GM12873 (cell line): ENCODE results near the gene RHOXF1.

Source experiments
- TF ChIP-seq, protein P1 (sequence below): IDR thresholded peaks from 2 replicates; pipeline ENCODE4 v1.5.1; 2012; ENCODE audit warnings: low read depth, mild to moderate bottlenecking, moderate library complexity, low read length, control low read depth; ENCODE audit not compliant: insufficient read depth; ENCODE audit errors: missing control alignments

RHOXF1 gene

DNA sequence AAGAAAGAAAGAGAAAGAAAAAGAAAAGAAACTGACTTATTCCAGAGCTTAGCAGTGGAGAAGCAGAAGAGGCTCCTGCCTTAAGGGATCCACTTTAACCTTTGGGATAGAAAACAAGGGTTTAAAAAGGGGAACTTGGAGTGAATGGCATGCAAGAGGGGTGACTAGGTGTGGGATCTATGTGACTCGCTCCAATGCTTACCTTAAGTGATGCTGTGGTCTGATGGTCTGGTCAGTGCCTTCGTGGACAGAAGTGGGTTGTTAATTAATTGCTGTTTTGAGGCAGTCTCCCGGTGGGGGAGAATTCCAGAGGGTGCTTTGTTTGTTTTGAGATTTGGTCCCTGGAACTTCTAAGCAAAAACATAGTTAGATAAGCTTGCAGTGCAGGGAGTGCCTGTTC, 21.1 kb upstream of the RHOXF1 start:
- TF ChIP-seq, protein P1, sequence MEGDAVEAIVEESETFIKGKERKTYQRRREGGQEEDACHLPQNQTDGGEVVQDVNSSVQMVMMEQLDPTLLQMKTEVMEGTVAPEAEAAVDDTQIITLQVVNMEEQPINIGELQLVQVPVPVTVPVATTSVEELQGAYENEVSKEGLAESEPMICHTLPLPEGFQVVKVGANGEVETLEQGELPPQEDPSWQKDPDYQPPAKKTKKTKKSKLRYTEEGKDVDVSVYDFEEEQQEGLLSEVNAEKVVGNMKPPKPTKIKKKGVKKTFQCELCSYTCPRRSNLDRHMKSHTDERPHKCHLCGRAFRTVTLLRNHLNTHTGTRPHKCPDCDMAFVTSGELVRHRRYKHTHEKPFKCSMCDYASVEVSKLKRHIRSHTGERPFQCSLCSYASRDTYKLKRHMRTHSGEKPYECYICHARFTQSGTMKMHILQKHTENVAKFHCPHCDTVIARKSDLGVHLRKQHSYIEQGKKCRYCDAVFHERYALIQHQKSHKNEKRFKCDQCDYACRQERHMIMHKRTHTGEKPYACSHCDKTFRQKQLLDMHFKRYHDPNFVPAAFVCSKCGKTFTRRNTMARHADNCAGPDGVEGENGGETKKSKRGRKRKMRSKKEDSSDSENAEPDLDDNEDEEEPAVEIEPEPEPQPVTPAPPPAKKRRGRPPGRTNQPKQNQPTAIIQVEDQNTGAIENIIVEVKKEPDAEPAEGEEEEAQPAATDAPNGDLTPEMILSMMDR, result no peak

DNA sequence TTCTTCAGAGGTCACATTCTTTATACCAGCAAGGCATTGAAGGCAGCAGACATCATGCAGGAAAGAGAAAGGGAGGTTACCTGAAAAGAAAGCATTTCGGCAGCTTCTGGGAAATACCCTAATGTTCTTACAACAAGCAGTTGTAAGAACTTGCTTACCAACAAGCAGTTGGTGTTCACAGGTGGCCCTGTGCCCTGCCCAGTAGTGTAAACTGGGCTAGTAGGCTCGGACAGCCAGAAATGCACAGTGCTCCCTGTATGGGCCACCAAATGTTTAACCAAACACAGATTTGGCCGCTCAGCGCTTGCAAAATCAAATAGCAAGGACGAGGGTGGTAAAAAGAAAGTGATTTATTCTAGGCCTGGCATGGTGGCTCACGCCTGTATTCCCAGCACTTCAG, 20.4 kb upstream of the RHOXF1 start:
- TF ChIP-seq, protein P1, result no peak

DNA sequence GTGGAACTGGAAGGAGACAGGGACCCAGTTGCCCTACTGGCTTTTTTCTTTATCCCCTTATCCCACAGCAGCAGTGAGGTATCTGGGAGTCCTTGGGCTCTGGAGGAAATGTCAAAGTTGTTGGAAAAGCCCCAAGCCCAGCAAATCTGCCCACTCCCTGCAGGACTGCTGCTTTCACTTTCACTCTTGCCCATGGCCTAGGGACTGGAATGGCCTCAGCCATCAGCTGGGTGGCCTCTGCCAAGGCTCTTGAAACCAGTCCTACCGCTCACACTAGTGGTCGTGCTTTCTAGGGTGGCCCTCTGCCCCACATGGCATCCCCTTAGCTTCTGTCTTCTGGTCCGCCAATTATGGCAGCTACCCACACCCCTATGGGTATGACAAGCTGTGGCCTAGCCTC, 9.7 kb upstream of the RHOXF1 start:
- TF ChIP-seq, protein P1, result no peak

DNA sequence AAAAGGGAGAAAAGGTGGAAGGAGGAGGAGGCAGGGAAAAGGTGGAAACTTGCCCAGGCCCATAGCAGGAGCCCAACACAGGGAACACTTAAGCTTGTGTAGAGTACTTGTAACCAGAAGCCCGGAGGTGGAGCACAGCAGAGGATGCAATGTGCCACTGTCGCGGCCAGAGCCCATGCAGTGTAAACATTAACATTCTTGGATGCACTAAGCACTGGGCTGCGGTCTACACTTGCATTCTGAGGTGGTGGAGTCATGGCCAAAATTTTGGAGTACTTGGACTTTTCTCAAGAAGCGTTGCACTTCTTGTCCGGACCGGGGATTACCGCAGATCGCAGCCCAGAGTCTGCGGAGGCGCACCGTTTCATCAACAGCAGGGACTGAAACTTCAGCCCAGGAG, 4.5 kb upstream of the RHOXF1 start:
- TF ChIP-seq, protein P1, result no peak

DNA sequence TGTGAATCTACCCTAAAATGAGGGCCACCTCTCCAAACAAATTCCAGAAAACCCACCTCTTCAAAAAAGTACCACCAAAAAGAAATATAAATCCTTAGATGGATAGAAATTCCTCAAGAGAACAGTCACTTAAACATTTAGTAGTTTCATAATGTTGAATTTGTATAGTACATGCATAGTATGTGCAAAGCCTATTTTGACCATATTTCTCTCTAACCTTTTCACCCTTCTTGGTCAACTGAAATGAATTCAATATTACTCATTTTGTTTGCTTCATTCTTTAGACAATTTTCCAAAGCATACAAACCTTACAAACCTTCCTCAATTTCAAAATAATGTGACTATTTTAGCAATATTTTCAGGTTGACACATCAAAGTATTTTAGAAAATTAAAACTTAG, 4.1 kb downstream of the RHOXF1 start:
- TF ChIP-seq, protein P1, result no peak

DNA sequence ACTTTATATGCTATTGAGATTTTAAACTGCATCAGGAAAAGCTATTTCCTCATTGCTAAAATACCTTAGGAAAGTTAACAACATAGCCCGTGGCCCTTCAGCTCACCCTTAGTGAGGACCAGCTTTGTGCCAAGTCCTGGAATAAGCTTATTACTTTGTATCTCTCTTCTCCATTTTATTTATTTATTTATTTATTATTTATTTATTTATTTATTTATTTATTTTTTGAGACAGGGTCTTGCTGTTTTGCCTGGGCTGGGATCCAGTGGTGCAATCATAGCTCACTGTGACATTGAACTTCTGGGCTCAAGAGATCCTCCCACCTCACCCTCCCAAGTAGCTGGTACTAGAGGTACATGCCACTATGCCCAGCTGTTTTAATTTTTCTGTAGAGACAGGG, 6.3 kb downstream of the RHOXF1 start:
- TF ChIP-seq, protein P1, result no peak

DNA sequence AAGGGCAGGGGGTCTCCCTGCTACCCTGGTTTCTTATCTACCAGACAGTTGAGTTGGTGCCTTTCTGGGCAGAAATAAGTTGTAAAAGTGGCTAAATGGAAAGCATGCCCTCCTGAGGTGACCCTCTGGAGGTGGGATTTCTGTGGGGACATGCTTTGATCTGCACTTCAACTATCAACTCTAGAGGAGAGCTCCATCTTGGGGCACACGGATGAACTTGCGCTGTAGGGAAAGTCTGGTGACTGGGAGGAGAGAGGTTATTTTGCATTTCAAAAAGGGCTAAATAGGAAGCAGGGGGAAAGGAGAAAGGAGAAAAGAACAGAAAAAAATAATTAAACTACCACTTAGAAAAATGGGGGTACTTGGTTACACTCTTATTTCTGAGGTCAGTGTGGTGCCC, 25.5 kb downstream of the RHOXF1 start:
- TF ChIP-seq, protein P1, result peak; percentile 15
